DMS 273 treated with DMSO at 0.1 percent for 48 hours (cell line): ENCODE data around the gene LPCAT3.

Source experiments
- DNase-seq: peaks from one replicate; lab custom pipeline; 2025; lab: John Stamatoyannopoulos, UW

LPCAT3 gene

GRCh38 chr12:6963791-6964413 lies 54.4 kb downstream of the LPCAT3 start:
- DNase-seq = no peak

GRCh38 chr12:6963016-6963731 lies 55.1 kb downstream of the LPCAT3 start:
- no peak for DNase-seq

GRCh38 chr12:6962285-6963015 lies 55.8 kb downstream of the LPCAT3 start:
- no peak for DNase-seq

- DNase-seq = no peak
Measured at GRCh38 chr12:6961695-6962284, 56.5 kb downstream of the LPCAT3 start.

- DNase-seq = no peak
Measured at GRCh38 chr12:6961278-6961694, 57.0 kb downstream of the LPCAT3 start.

- DNase-seq = no peak
Measured at GRCh38 chr12:6960593-6961277, 57.5 kb downstream of the LPCAT3 start.

GRCh38 chr12:6959805-6960592 lies 58.3 kb downstream of the LPCAT3 start:
- DNase-seq = no peak

GRCh38 chr12:6959058-6959804 lies 59.0 kb downstream of the LPCAT3 start:
- no peak for DNase-seq

GRCh38 chr12:6958609-6959057 lies 59.6 kb downstream of the LPCAT3 start:
- no peak for DNase-seq

GRCh38 chr12:6957741-6958608 lies 60.3 kb downstream of the LPCAT3 start:
- no peak for DNase-seq

- DNase-seq = no peak
Measured at GRCh38 chr12:6957151-6957701, 61.0 kb downstream of the LPCAT3 start.

GRCh38 chr12:6956021-6956727 lies 62.1 kb downstream of the LPCAT3 start:
- no peak for DNase-seq

GRCh38 chr12:6955108-6956020 lies 62.9 kb downstream of the LPCAT3 start:
- DNase-seq = no peak

- DNase-seq = no peak
Measured at GRCh38 chr12:6954316-6955107, 63.8 kb downstream of the LPCAT3 start.

- DNase-seq = no peak
Measured at GRCh38 chr12:6953442-6954315, 64.6 kb downstream of the LPCAT3 start.
